ENCODE results near the gene NCR3LG1. TPM values are rescaled to one million over a fixed set of nuclear protein-coding genes. Genes with fewer than 3 reads are reported as not detected.

The NCR3LG1 gene
- total RNA-seq (2021): 0.94 and 1.4 TPM in 2 replicates
- long read RNA-seq, full-length matches to known transcripts: 1 of 4 reads
- long read RNA-seq, partial matches to known transcripts: 1 of 4 reads
- long read RNA-seq, other reads (novel, unspliced or antisense): 2 of 4 reads

- peaks cover 15 to 26% of the 10 kb centered on the region in 2 experiments for H3K4me1 Mint-ChIP-seq
- H2AFZ ChIP-seq (ENCODE audit: low read length): no peak within 1 kb of the TSS
- H3T11ph ChIP-seq (ENCODE audit: low read length): no peak within 1 kb of the TSS
- no peak within 1 kb of the TSS; the same call in 1 of the 2 replicates for H2BK15ac ChIP-seq (ENCODE audit: low read depth, low read length)
- no peaks in the 10 kb centered on the region for H3K9me3 ChIP-seq (ENCODE audit: control insufficient read depth, low read depth, low read length)
- H3K27me3 ChIP-seq (ENCODE audit: insufficient read depth, low read length): peaks cover 21% of the 10 kb centered on the region
- H3K18ac ChIP-seq (ENCODE audit: insufficient read length, low read depth, low read length): peak within 1 kb of the TSS; percentile 53
- H3K36me3 Mint-ChIP-seq (ENCODE audit: insufficient read depth in 1 of 3, low read depth in 3 of 3): no peaks in the 10 kb centered on the region
- peaks cover 72% of the 10 kb centered on the region for H3K27me3 Mint-ChIP-seq (ENCODE audit: low read depth)
- no peak within 1 kb of the TSS for H2BK120ac ChIP-seq (ENCODE audit: low read depth, low read length, poor library complexity, severe bottlenecking)
- H4K91ac ChIP-seq (ENCODE audit: insufficient read length, low read depth, low read length): no peak within 1 kb of the TSS
- H4K20me1 ChIP-seq (ENCODE audit: control insufficient read depth, insufficient read depth, insufficient read length): no peaks in the 10 kb centered on the region
- H2AK5ac ChIP-seq (ENCODE audit: insufficient read length, low read length): no peak within 1 kb of the TSS
- H3K27ac ChIP-seq (ENCODE audit: insufficient read length, low read depth, low read length): no peak within 1 kb of the TSS
- H3K27ac Mint-ChIP-seq: no peak within 1 kb of the TSS; a peak in 1 of 7 replicates
- peaks cover 22% of the 10 kb centered on the region for H3K23me2 ChIP-seq (ENCODE audit: insufficient read length, low read depth, low read length, poor library complexity, severe bottlenecking)
- H3K4me2 ChIP-seq (ENCODE audit: insufficient read depth, insufficient read length, low read length): peak within 1 kb of the TSS; percentile 69
- no peaks in the 10 kb centered on the region for H3K4me1 ChIP-seq (ENCODE audit: insufficient read depth, low read length)
- H4K8ac ChIP-seq (replicated peaks; ENCODE audit: insufficient read length, low read depth, low read length): no peak within 1 kb of the TSS
- no CpG with 5 or more reads among the region's 61 CpGs for WGBS (ENCODE audit: extremely low coverage, insufficient read length, low lambda C conversion rate)
- H3K79me2 ChIP-seq (ENCODE audit: insufficient read depth, low read length): no peaks in the 10 kb centered on the region
- H2BK12ac ChIP-seq (ENCODE audit: insufficient read length, low read depth, low read length): no peak within 1 kb of the TSS
- H3K9me3 Mint-ChIP-seq: peaks cover 3 to 9% of the 10 kb centered on the region in 2 experiments; a peak in 4 of 5 replicates
- peak within 1 kb of the TSS; percentile 45 for H3K9ac ChIP-seq (ENCODE audit: extremely low read depth, insufficient read length, low read length)
- no peak within 1 kb of the TSS for H2BK5ac ChIP-seq (ENCODE audit: insufficient read length, low read length)
- no peaks in the 10 kb centered on the region for H3K79me1 ChIP-seq (ENCODE audit: insufficient read depth, low read depth, low read length, poor library complexity, severe bottlenecking)
- H3K14ac ChIP-seq (ENCODE audit: insufficient read depth, low read length): 0 out of 2 replicates have a peak within 1 kb of the TSS, but pooled peaks have one; percentile 64
- H3K23ac ChIP-seq (ENCODE audit: insufficient read length, low read depth, low read length): no peak within 1 kb of the TSS
- no peak within 1 kb of the TSS for H3K56ac ChIP-seq (ENCODE audit: insufficient read length, low read depth, low read length)
- no peak within 1 kb of the TSS for H4K5ac ChIP-seq (ENCODE audit: insufficient read length, low read depth, low read length)
- peak; percentile 57 for DNase-seq
- TF ChIP-seq CTCF (conservative IDR thresholded peaks at IDR 0.05): no peak
- no peak within 1 kb of the TSS for H3K4ac ChIP-seq (ENCODE audit: low read depth, low read length)
- H3K4me3 Mint-ChIP-seq: peak within 1 kb of the TSS; percentile 69 to 90
- H2BK20ac ChIP-seq (ENCODE audit: low read depth, low read length, poor library complexity, severe bottlenecking): no peak within 1 kb of the TSS
Observed at GRCh38 chr11:17351510-17352176, at the start of gene NCR3LG1. TSS of gene NCR3LG1 (plus strand) at chr11:17351800. CDS start at chr11:17351970, 170 bp downstream.
